ENCODE data around the gene RPL28. TPM values are rescaled to one million over a fixed set of nuclear protein-coding genes. Genes with fewer than 3 reads are reported as not detected.

RPL28 gene
- total and polyA plus RNA-seq, 2 of the 13 experiments (the other 11 are each of a cell fraction or from before 2014, with no cell fraction given): 105 to 420 TPM

DNA sequence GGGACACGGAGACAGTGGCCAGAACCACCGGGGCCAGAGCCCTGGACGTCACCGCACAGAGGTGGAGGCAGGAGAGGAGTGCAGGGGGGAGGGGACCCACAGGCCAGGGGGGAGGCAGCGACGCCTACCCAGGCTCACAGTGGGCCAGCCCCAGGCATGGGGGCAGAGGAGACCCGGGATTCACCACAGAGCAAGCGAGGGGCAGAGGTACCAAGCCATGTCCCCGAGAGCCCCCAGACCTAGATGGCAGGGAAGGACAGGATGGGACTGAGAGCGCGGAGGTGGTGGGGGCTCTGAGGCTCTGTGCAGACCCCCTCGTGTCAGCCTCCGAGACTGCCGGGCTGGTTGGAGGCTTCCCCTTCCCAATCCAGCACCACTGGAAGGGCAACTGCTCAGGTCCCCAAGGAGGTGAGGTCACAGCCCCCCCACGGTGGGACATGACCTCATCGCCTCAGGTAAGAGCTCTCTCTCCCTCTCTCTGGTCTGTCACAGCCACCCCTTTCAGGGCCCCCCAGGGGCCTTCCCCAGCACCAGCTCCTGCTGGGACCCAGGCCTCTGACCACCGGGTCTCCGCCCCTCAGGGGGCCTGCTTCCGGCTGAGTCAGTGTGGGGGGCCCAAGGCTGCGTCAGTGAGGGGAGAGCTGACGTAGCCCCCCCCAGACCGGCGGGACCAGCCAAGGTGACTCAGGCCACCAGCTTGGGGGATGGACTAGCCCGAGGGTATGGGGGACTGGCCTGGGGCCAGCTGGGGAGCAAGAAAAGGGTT, 13.2 kb upstream of the RPL28 start (continued):
- TF ChIP-seq, protein P1, sequence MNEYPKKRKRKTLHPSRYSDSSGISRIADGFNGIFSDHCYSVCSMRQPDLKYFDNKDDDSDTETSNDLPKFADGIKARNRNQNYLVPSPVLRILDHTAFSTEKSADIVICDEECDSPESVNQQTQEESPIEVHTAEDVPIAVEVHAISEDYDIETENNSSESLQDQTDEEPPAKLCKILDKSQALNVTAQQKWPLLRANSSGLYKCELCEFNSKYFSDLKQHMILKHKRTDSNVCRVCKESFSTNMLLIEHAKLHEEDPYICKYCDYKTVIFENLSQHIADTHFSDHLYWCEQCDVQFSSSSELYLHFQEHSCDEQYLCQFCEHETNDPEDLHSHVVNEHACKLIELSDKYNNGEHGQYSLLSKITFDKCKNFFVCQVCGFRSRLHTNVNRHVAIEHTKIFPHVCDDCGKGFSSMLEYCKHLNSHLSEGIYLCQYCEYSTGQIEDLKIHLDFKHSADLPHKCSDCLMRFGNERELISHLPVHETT (CRISPR knock-in tag; conservative IDR thresholded peaks at IDR 0.05): no peak
- TF ChIP-seq ZNF451 (CRISPR knock-in tag; IDR thresholded peaks at IDR 0.05): no peak
- TF ChIP-seq, protein P2, sequence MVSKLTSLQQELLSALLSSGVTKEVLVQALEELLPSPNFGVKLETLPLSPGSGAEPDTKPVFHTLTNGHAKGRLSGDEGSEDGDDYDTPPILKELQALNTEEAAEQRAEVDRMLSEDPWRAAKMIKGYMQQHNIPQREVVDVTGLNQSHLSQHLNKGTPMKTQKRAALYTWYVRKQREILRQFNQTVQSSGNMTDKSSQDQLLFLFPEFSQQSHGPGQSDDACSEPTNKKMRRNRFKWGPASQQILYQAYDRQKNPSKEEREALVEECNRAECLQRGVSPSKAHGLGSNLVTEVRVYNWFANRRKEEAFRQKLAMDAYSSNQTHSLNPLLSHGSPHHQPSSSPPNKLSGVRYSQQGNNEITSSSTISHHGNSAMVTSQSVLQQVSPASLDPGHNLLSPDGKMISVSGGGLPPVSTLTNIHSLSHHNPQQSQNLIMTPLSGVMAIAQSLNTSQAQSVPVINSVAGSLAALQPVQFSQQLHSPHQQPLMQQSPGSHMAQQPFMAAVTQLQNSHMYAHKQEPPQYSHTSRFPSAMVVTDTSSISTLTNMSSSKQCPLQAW (CRISPR knock-in tag; IDR thresholded peaks at IDR 0.05): peak; percentile 47; the same call in 1 of the 2 replicates
- TF ChIP-seq, protein P3, sequence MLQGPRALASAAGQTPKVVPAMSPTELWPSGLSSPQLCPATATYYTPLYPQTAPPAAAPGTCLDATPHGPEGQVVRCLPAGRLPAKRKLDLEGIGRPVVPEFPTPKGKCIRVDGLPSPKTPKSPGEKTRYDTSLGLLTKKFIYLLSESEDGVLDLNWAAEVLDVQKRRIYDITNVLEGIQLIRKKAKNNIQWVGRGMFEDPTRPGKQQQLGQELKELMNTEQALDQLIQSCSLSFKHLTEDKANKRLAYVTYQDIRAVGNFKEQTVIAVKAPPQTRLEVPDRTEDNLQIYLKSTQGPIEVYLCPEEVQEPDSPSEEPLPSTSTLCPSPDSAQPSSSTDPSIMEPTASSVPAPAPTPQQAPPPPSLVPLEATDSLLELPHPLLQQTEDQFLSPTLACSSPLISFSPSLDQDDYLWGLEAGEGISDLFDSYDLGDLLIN (CRISPR knock-in tag; IDR thresholded peaks at IDR 0.05; ENCODE audit: borderline replicate concordance): no peak
- 0 out of 4 replicates have a peak, but pooled peaks of 1 of the 2 experiments have one; percentile 24 for TF ChIP-seq NR2F1 (CRISPR knock-in tag; IDR thresholded peaks at IDR 0.05)
- TF ChIP-seq PPARG (CRISPR knock-in tag; conservative IDR thresholded peaks at IDR 0.05): no peak
- no peak for TF ChIP-seq AFF4 (CRISPR knock-in tag; IDR thresholded peaks at IDR 0.05)
- TF ChIP-seq ZNF367 (CRISPR knock-in tag; IDR thresholded peaks at IDR 0.05; ENCODE audit: borderline replicate concordance): no peak
- TF ChIP-seq, protein P4, sequence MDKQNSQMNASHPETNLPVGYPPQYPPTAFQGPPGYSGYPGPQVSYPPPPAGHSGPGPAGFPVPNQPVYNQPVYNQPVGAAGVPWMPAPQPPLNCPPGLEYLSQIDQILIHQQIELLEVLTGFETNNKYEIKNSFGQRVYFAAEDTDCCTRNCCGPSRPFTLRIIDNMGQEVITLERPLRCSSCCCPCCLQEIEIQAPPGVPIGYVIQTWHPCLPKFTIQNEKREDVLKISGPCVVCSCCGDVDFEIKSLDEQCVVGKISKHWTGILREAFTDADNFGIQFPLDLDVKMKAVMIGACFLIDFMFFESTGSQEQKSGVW (CRISPR knock-in tag; IDR thresholded peaks at IDR 0.05; ENCODE audit: borderline replicate concordance): no peak
- no peak for TF ChIP-seq ZNF282 (IDR thresholded peaks at IDR 0.05; ENCODE audit: partially characterized antibody)
- no peak for TF ChIP-seq HNF4A (CRISPR knock-in tag; IDR thresholded peaks at IDR 0.05)
- TF ChIP-seq HMG20B (CRISPR knock-in tag; conservative IDR thresholded peaks at IDR 0.05): no peak
- no peak for TF ChIP-seq SMAD1 (CRISPR knock-in tag; IDR thresholded peaks at IDR 0.05; ENCODE audit: borderline replicate concordance, low read depth)
- 0 out of 2 replicates have a peak, but pooled peaks have one; percentile 29 for TF ChIP-seq THAP11 (CRISPR knock-in tag; IDR thresholded peaks at IDR 0.05)
- TF ChIP-seq HNRNPUL1 (IDR thresholded peaks at IDR 0.05; ENCODE audit: low read depth, low read length): no peak
- TF ChIP-seq GABPB1 (CRISPR knock-in tag; IDR thresholded peaks at IDR 0.05): peak; percentile 78
- no peak for TF ChIP-seq ZNF558 (CRISPR knock-in tag; IDR thresholded peaks at IDR 0.05; ENCODE audit: borderline replicate concordance)
- peak; percentile 90 for TF ChIP-seq FOSL2 (CRISPR knock-in tag; IDR thresholded peaks at IDR 0.05)
- TF ChIP-seq MTERF4 (CRISPR knock-in tag; IDR thresholded peaks at IDR 0.05): no peak

Measured in HepG2 (cell line).